Parathyroid adenoma (tissue), 2 donors: ENCODE results near the gene LRP1B.

Experiments used
- H2AFZ ChIP-seq: fragments of 300-600 bp; sonication (generic); one replicate; pipeline ENCODE4 v1.7.0; 2017; ENCODE audit warnings: antibody characterized with exemption, mild to moderate bottlenecking
- H3K27ac ChIP-seq: fragments of 300-600 bp; sonication (generic); one replicate; pipeline ENCODE4 v1.7.0; 2017
- H3K27me3 ChIP-seq: fragments of 300-600 bp; sonication (generic); one replicate; pipeline ENCODE4 v1.7.0; 2017; ENCODE audit warnings: low read length; ENCODE audit not compliant: control insufficient read depth, insufficient read depth
- H3K36me3 ChIP-seq: fragments of 300-600 bp; sonication (generic); one replicate; pipeline ENCODE4 v1.7.0; 2017; ENCODE audit warnings: low read length; ENCODE audit not compliant: control insufficient read depth, insufficient read depth
- H3K4me1 ChIP-seq: fragments of 300-600 bp; sonication (generic); one replicate; pipeline ENCODE4 v1.7.0; 2017; ENCODE audit warnings: control low read depth
- H3K4me2 ChIP-seq: fragments of 300-600 bp; sonication (generic); one replicate; pipeline ENCODE4 v1.7.0; 2017; ENCODE audit warnings: low read length
- H3K4me3 ChIP-seq: fragments of 300-600 bp; sonication (generic); one replicate; pipeline ENCODE4 v1.7.0; 2017; ENCODE audit warnings: low read depth, low read length
- H3K79me2 ChIP-seq: fragments of 300-600 bp; sonication (generic); one replicate; pipeline ENCODE4 v1.7.0; 2017; ENCODE audit warnings: control low read depth
- H3K9ac ChIP-seq: fragments of 300-600 bp; sonication (generic); one replicate; pipeline ENCODE4 v1.7.0; 2017; ENCODE audit warnings: mild to moderate bottlenecking
- H3K9me3 ChIP-seq: fragments of 300-600 bp; sonication (generic); one replicate; pipeline ENCODE4 v1.7.0; 2017; ENCODE audit warnings: low read length; ENCODE audit not compliant: control insufficient read depth
- TF ChIP-seq, protein P1 (sequence below): fragments of 300-600 bp; sonication (generic); IDR thresholded peaks from one replicate; pipeline ENCODE4 v1.7.0; 2017; ENCODE audit warnings: antibody characterized with exemption, mild to moderate bottlenecking
- donor health status: primary hyperparathyroidism.

Gene LRP1B

DNA sequence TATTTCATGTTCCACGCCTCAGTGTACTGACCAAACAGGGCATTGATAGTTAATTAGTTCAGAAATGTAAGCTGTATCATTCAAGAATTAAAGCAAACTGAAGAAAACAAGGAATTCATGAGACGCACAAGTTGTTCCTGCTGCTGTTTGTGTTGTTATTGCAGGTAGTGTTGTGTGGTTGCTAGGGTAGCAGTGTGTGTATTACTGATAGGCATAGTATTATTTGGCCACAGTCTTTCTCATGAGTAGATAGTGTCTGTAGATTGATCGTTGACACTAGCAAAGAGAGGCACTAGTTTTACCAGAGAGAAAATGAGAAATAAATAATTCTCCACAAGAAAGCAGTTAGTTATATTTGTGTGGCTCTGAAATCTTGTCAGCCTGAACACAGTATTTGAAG, 548.6 kb downstream of the LRP1B start:
- no peaks in the 10 kb centered on the region for H3K79me2 ChIP-seq
- no peak overlapping the region for H3K4me3 ChIP-seq
- H2AFZ ChIP-seq: no peak overlapping the region
- H3K9ac ChIP-seq: no peak overlapping the region
- H3K4me2 ChIP-seq: no peak overlapping the region
- no peaks in the 10 kb centered on the region for H3K27me3 ChIP-seq
- no peaks in the 10 kb centered on the region for H3K4me1 ChIP-seq
- H3K36me3 ChIP-seq: no peaks in the 10 kb centered on the region
- H3K27ac ChIP-seq: no peak overlapping the region
- H3K9me3 ChIP-seq: no peaks in the 10 kb centered on the region
- TF ChIP-seq, protein P1, sequence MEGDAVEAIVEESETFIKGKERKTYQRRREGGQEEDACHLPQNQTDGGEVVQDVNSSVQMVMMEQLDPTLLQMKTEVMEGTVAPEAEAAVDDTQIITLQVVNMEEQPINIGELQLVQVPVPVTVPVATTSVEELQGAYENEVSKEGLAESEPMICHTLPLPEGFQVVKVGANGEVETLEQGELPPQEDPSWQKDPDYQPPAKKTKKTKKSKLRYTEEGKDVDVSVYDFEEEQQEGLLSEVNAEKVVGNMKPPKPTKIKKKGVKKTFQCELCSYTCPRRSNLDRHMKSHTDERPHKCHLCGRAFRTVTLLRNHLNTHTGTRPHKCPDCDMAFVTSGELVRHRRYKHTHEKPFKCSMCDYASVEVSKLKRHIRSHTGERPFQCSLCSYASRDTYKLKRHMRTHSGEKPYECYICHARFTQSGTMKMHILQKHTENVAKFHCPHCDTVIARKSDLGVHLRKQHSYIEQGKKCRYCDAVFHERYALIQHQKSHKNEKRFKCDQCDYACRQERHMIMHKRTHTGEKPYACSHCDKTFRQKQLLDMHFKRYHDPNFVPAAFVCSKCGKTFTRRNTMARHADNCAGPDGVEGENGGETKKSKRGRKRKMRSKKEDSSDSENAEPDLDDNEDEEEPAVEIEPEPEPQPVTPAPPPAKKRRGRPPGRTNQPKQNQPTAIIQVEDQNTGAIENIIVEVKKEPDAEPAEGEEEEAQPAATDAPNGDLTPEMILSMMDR: no peak

DNA sequence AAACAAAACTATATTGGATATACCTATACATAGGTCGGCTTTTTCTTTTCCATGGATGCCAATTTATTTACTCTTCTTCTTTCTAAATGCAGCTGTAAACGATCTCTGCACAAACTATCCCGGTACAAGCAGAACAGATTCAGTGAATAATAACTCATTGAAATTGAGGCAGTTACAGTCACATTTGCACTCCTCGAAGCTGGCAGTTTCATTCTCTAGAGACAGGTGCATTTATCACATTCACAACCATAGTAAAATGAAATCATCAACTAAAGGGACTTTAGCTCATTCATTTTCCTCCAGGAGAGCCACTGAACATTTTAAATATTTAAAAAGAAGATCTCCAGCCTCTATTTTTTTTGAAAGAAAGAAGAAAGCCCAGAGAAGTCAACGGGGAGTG, 551.7 kb downstream of the LRP1B start:
- Histone ChIP-seq H2AFZ (no peak overlapping the region), H3K4me2 (no peak overlapping the region), H3K27me3 (no peaks in the 10 kb centered on the region), H3K9ac (no peak overlapping the region), H3K9me3 (no peaks in the 10 kb centered on the region), H3K79me2 (no peaks in the 10 kb centered on the region), H3K27ac (no peak overlapping the region), H3K4me1 (no peaks in the 10 kb centered on the region), H3K4me3 (no peak overlapping the region), H3K36me3 (no peaks in the 10 kb centered on the region)
- TF ChIP-seq, protein P1: no peak

DNA sequence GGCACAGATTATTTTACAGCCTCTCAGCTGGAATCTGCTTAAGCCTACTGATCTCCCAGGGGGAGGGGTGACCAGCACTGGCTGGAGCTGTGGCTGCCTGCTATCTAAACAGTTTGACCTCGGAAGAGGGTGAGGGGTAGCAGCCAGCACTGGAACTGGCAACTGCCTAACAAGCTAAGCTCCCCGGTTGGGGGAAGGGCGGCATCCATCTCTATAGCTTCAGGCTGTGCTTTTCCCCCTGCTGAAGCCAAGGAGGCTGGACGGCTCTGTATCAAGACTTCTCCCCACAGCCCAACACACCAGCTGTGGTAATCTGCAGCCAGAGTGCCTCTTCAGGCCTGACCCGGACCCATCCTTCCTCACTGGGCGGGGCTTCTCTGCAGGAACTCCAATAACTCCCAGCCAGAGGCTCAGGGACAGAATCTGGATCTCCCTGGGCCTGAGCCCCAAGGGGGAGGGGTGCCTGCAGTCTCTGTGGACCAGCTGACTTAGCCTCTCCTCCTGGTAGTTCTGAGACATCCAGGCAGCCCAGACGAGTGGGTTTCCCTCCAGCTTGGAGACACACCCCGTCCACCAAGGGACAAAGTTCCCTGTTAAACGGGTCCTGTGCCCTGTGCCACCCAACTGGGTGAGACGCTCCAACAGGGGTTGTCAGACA, 560.2 kb downstream of the LRP1B start:
- no peaks in the 10 kb centered on the region for H3K36me3 ChIP-seq
- H3K27ac ChIP-seq: no peak overlapping the region
- TF ChIP-seq, protein P1: no peak
- H3K9ac ChIP-seq: no peak overlapping the region
- H2AFZ ChIP-seq: no peak overlapping the region
- no peak overlapping the region for H3K4me3 ChIP-seq
- no peaks in the 10 kb centered on the region for H3K9me3 ChIP-seq
- H3K79me2 ChIP-seq: no peaks in the 10 kb centered on the region
- no peaks in the 10 kb centered on the region for H3K4me1 ChIP-seq
- no peak overlapping the region for H3K4me2 ChIP-seq
- H3K27me3 ChIP-seq: no peaks in the 10 kb centered on the region

DNA sequence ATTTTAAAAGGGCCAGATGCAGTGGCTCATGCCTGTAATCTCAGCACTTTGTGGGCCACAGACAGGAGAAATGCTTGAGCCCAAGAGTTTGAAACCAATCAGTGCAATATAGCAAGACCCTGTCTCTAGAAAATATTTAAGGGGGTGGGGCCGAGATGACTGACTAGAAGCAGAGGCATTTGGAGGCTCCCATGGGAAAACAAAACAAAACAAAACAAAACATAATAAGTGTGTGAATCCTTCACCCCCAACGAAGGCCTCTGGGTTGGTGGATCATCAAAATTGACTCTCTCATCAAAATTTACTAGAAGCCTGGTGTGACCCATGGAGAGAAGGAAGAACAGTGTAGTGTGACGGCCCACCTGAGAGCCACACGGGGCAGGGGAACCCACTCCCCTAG, 560.9 kb downstream of the LRP1B start:
- Histone ChIP-seq H3K79me2 (no peaks in the 10 kb centered on the region), H3K4me1 (no peaks in the 10 kb centered on the region), H3K9me3 (no peaks in the 10 kb centered on the region), H3K4me3 (no peak overlapping the region), H2AFZ (no peak overlapping the region), H3K4me2 (no peak overlapping the region), H3K36me3 (no peaks in the 10 kb centered on the region), H3K27ac (no peak overlapping the region), H3K9ac (no peak overlapping the region), H3K27me3 (no peaks in the 10 kb centered on the region)
- TF ChIP-seq, protein P1: no peak

DNA sequence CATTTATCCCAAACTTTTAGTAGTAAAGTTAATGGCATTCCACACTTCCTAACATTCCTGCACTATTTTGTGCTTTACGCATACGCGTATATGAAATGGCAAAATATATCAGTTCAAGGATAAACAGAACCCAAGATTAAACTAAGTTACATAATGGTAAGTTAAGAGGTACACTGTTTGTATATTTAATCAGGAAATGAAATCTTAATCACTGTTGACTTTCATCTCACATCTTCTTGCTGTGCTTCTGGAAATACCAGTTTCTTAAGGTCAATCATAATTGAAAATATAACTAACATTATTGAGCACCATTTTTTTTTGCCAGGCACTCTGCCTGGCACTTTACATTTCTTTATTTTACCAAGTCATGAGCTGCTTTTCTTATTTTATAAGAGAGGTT, 565.2 kb downstream of the LRP1B start:
- no peak overlapping the region for H3K27ac ChIP-seq
- no peaks in the 10 kb centered on the region for H3K4me1 ChIP-seq
- no peak overlapping the region for H2AFZ ChIP-seq
- TF ChIP-seq, protein P1: no peak
- H3K4me3 ChIP-seq: no peak overlapping the region
- no peaks in the 10 kb centered on the region for H3K79me2 ChIP-seq
- no peak overlapping the region for H3K9ac ChIP-seq
- H3K27me3 ChIP-seq: no peaks in the 10 kb centered on the region
- no peaks in the 10 kb centered on the region for H3K36me3 ChIP-seq
- H3K4me2 ChIP-seq: no peak overlapping the region
- H3K9me3 ChIP-seq: no peaks in the 10 kb centered on the region
